MM.1S (cell line): ENCODE results near the gene DONSON.

Source experiments
- DNase-seq: peaks from one replicate; pipeline ENCODE4 v3.0.0-alpha.2; 2015
- H2AFZ ChIP-seq: fragments of 300-600 bp; sonication (generic); 2 replicates; pipeline ENCODE4 v1.6.0; 2016; ENCODE audit warnings: antibody characterized with exemption, low read length
- H3F3A ChIP-seq: fragments of 300-600 bp; sonication (generic); 2 replicates; pipeline ENCODE4 v1.6.1; 2016; ENCODE audit warnings: mild to moderate bottlenecking, antibody characterized with exemption, low read length, moderate library complexity, mixed read lengths; ENCODE audit not compliant: insufficient read depth
- H3K27ac ChIP-seq: fragments of 300-600 bp; sonication (generic); 2 replicates; pipeline ENCODE4 v1.5.1; 2016; ENCODE audit warnings: mild to moderate bottlenecking, low read length
- H3K27me3 ChIP-seq: fragments of 300-600 bp; sonication (generic); replicated peaks from 2 replicates; pipeline ENCODE4 v1.6.0; 2016; ENCODE audit warnings: low read length; ENCODE audit not compliant: insufficient read depth
- H3K36me3 ChIP-seq: fragments of 300-600 bp; sonication (generic); replicated peaks from 2 replicates; pipeline ENCODE4 v1.6.1; 2016; ENCODE audit warnings: mild to moderate bottlenecking, low read length, mixed read lengths; ENCODE audit not compliant: insufficient read depth
- H3K4me1 ChIP-seq: fragments of 300-600 bp; sonication (generic); 2 replicates; pipeline ENCODE4 v1.6.1; 2016; ENCODE audit warnings: low read length, mixed read lengths
- H3K4me2 ChIP-seq: fragments of 300-600 bp; sonication (generic); 2 replicates; pipeline ENCODE4 v1.6.0; 2016; ENCODE audit warnings: low read depth, low read length
- H3K4me3 ChIP-seq: fragments of 300-600 bp; sonication (generic); 2 replicates; pipeline ENCODE4 v1.5.1; 2016; ENCODE audit warnings: low read length, mixed read lengths
- H3K79me2 ChIP-seq: fragments of 300-600 bp; sonication (generic); 2 replicates; pipeline ENCODE4 v1.6.1; 2016; ENCODE audit warnings: mixed run types, low read length, mixed read lengths
- H3K9ac ChIP-seq: fragments of 300-600 bp; sonication (generic); 2 replicates; pipeline ENCODE4 v1.6.1; 2016; ENCODE audit warnings: low read length, mixed read lengths
- H3K9me2 ChIP-seq: fragments of 300-600 bp; sonication (generic); replicated peaks from 2 replicates; pipeline ENCODE4 v1.6.1; 2016; ENCODE audit warnings: mild to moderate bottlenecking, low read length, mixed read lengths; ENCODE audit not compliant: insufficient read depth
- H3K9me3 ChIP-seq: fragments of 300-600 bp; sonication (generic); replicated peaks from 2 replicates; pipeline ENCODE4 v1.6.1; 2016; ENCODE audit warnings: mild to moderate bottlenecking, low read length, mixed read lengths; ENCODE audit not compliant: insufficient read depth
- H4K20me1 ChIP-seq: fragments of 300-600 bp; sonication (generic); 2 replicates; pipeline ENCODE4 v1.6.1; 2016; ENCODE audit warnings: mild to moderate bottlenecking, low read length, moderate library complexity, mixed read lengths; ENCODE audit not compliant: insufficient read depth
- CTCF ChIP-seq: fragments of 300-600 bp; sonication (generic); IDR thresholded peaks from 2 replicates; pipeline ENCODE4 v1.5.1; 2016; ENCODE audit warnings: antibody characterized with exemption, low read length, mixed read lengths
- EZH2 ChIP-seq: fragments of 300-600 bp; sonication (generic); optimal IDR thresholded peaks from 2 replicates; pipeline ENCODE3; 2017; ENCODE audit warnings: low read depth, mild to moderate bottlenecking, antibody characterized with exemption, low read length, mixed read lengths
- EZH2phosphoT487 ChIP-seq: fragments of 300-600 bp; sonication (generic); IDR thresholded peaks from 2 replicates; pipeline ENCODE4 v1.6.1; 2018; ENCODE audit warnings: antibody characterized with exemption, low read length

Gene DONSON

GRCh38 chr21:33567914-33568313 is 20.6 kb downstream of the DONSON start:
- no peak overlapping the region for H3K4me3 ChIP-seq
- no peak overlapping the region for H2AFZ ChIP-seq
- H3K27me3 ChIP-seq: no peaks in the 10 kb centered on the region
- H3K9me2 ChIP-seq: no peaks in the 10 kb centered on the region
- H3K36me3 ChIP-seq: peaks cover 23% of the 10 kb centered on the region
- no peak overlapping the region for H3K4me2 ChIP-seq
- H3K9ac ChIP-seq: no peak overlapping the region
- peaks cover 5% of the 10 kb centered on the region; the same call in 1 of the 2 replicates for H4K20me1 ChIP-seq
- no peak overlapping the region for H3K27ac ChIP-seq
- DNase-seq: no peak
- no peaks in the 10 kb centered on the region for H3K4me1 ChIP-seq
- H3F3A ChIP-seq: peaks cover 18% of the 10 kb centered on the region
- TF ChIP-seq EZH2phosphoT487 (no peak), CTCF (no peak), EZH2 (no peak)
- H3K79me2 ChIP-seq: peaks cover 62% of the 10 kb centered on the region
- no peaks in the 10 kb centered on the region for H3K9me3 ChIP-seq

- Histone ChIP-seq H3K36me3 (peaks cover 25% of the 10 kb centered on the region), H2AFZ (no peak overlapping the region), H3K9me3 (no peaks in the 10 kb centered on the region), H3K9ac (no peak overlapping the region), H3K27me3 (no peaks in the 10 kb centered on the region), H3F3A (peaks cover 11% of the 10 kb centered on the region), H3K79me2 (peaks cover 63% of the 10 kb centered on the region), H3K4me3 (no peak overlapping the region), H3K4me2 (no peak overlapping the region), H3K9me2 (no peaks in the 10 kb centered on the region), H4K20me1 (peaks cover 9% of the 10 kb centered on the region; the same call in 1 of the 2 replicates), H3K4me1 (no peaks in the 10 kb centered on the region), H3K27ac (no peak overlapping the region)
- TF ChIP-seq EZH2 (no peak), EZH2phosphoT487 (no peak), CTCF (no peak)
- no peak for DNase-seq
Observed at GRCh38 chr21:33566514-33566913, 22.0 kb downstream of the DONSON start.

GRCh38 chr21:33562389-33562788 is 26.1 kb downstream of the DONSON start:
- no peak overlapping the region for H2AFZ ChIP-seq
- no peaks in the 10 kb centered on the region for H3K9me3 ChIP-seq
- TF ChIP-seq EZH2phosphoT487 (no peak), EZH2 (no peak), CTCF (no peak)
- H3K36me3 ChIP-seq: peaks cover 53% of the 10 kb centered on the region
- H3K4me2 ChIP-seq: no peak overlapping the region
- no peak overlapping the region for H3K27ac ChIP-seq
- no peaks in the 10 kb centered on the region for H3K27me3 ChIP-seq
- no peak overlapping the region for H3K9ac ChIP-seq
- DNase-seq: no peak
- H3K79me2 ChIP-seq: peaks cover 80% of the 10 kb centered on the region
- H3K4me3 ChIP-seq: no peak overlapping the region
- H3F3A ChIP-seq: peaks cover 11% of the 10 kb centered on the region
- H4K20me1 ChIP-seq: peaks cover 20% of the 10 kb centered on the region; the same call in 1 of the 2 replicates
- no peaks in the 10 kb centered on the region for H3K4me1 ChIP-seq
- H3K9me2 ChIP-seq: no peaks in the 10 kb centered on the region
